HG03045 (cell line): Measurements from ENCODE around the gene LAMB1.
"Not testable (repeated sequence)": the region's sequence is repeated elsewhere in the genome, so short reads cannot be mapped to it uniquely, and the experiment has no call there.

Experiments used
- ATAC-seq: cut with Tn5 transposase; IDR thresholded peaks from one replicate; pipeline ENCODE4 v1.9.1; 2021; ENCODE audit warnings: mild to moderate bottlenecking, moderate library complexity; ENCODE audit not compliant: unreplicated experiment

The LAMB1 gene

DNA sequence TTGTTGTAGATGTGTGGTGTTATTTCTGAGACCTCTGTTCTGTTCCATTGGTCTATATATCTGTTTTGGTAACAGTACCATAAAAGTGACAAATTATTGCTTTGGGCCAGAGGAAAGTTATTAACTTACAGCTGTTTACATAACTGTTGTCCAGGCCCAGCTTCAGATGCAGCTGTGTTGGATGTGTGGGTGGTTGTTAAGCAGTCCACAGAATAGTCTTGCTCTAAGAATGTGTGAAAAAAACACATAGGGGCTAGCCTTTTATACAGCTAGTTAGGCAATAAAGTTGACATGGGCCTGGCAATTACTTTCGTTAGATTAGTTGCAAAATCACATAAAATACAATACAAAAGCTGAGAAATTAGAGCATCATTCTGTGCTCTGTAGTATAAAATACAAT, 80.1 kb downstream of the LAMB1 start:
- ATAC-seq: no peak

DNA sequence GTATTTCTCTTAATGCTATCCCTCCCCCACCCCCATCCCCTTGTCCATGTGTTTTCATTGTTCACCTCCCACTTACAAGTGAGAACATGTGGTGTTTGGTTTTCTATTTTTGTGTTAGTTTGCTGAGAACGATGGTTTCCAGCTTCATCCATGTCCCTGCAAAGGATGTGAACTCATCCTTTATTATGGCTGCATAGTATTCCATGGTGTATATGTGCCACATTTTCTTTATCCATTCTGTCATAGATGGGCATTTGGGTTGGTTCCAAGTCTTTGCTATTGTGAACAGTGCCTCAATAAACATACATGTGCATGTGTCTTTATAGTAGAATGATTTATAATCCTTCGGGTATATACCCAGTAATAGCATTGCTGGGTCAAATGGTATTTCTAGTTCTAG, 81.1 kb downstream of the LAMB1 start:
- ATAC-seq: not testable (repeated sequence)

DNA sequence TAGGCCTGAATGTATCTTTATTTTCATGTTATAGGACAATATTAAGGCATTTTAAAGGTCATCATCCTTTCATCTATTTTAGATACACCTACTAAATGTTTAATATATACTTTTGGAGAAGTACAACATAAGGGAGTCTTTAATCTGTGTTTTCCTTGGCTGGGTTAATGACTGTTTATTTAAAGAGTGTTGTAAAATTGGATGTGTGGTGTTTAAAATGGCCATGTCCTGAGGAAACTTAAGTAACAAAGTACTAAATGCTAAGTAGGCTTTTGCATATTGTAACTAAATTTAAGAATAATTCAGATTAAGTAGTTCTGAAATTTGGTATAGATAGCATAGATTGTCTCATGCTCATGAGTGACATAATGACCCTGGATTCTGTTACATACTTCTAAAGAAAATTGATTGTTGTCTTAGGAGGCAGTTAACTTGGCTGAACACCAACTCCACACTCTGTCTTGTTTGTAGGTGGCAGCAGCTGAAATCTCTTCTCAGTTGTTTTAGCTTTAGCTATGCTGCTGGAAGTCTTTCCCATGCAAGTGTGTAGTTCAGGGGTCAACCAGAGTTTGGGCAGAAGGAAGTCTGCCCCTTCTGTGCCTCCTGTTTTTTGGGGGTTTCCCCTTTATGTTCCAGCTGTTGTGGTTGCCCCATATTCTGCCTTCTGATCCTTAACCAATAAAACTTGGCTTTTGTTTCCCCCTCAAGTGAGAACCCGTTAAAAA, 82.8 kb downstream of the LAMB1 start:
- ATAC-seq: no peak

DNA sequence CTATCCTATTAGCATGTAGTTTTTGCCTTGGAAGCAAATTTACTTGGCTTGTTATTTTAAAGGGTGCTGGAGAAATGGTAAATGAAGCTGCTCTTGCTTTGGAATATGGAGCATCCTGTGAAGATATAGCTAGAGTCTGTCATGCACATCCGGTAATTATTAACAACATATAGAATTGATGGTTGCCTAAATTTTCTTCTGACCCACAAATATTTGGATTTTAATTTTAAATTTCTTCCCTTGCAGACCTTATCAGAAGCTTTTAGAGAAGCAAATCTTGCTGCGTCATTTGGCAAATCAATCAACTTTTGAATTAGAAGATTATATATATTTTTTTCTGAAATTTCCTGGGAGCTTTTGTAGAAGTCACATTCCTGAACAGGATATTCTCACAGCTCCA, 84.0 kb downstream of the LAMB1 start:
- no peak for ATAC-seq

DNA sequence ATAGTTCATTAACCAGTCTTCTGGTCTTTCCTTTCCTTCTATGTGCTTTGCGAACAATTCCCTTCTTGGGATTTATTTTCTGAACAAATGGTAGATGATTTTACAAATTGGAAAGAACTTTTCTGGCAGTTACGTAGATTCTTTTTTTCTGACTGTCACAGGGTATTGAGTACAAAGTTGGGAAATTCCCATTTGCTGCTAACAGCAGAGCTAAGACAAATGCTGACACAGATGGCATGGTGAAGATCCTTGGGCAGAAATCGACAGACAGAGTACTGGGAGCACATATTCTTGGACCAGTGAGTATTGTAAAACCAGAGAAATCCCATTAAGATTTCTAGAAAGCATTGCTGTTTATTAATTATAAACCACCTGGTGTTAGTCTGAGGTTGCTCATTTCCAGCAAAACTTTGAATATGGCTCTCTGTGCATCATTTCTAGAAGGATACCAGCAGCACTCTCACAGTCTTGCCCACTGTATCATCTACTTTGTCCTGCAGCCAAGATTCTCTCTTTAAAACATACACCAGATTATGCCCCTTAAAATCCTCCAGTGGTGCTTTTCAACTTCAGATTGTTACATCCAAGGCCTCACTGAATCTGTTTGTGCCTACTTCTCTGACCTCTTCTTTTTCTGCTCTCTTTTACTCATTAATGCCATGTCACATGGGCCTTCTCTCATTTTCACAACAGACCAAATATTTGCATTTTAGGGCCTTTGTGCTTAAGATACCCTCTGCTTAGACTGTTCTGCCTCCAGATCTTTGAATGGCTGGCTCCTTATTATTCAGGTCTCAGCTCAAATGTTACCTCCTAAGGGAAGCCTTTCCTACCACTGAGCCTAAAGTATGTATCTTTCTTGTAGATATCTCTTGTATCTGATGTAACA, 85.0 kb downstream of the LAMB1 start:
- peak; percentile 86 for ATAC-seq

DNA sequence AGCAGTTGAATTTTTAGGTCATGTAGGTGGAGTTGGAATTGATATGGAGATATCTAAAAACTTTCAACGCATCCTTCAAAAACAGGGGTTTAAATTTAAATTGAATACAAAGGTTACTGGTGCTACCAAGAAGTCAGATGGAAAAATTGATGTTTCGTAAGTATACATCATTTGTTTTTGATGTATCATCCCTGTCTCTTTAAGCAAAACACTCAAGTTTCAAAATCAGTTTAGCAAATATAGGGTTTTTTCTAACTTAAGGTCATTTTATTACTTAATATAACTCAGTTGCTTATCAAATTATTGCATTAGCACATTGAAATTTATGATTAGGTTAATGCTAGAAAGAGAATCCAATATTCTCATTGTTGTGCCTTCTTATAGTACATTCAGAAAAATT, 87.4 kb downstream of the LAMB1 start:
- ATAC-seq: no peak

DNA sequence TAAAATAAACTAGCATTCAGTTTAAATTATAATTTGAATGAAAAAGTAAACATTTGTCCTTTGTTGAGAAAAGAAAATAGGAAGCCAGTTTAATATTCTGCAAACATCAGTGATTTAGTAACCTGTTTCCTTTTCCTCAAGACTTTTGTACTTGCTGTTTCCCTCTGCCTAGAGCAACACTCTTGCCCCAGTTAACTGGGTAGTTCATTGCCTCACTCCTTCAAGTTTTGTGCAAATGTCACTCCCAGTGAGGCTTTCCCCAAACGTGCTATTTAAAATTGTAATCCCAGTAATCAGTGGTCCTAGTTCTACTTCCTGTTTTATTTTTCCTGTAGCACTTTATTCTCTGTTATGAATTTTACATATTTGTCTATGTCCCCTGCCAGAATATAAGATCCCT, 88.1 kb downstream of the LAMB1 start:
- ATAC-seq: no peak

DNA sequence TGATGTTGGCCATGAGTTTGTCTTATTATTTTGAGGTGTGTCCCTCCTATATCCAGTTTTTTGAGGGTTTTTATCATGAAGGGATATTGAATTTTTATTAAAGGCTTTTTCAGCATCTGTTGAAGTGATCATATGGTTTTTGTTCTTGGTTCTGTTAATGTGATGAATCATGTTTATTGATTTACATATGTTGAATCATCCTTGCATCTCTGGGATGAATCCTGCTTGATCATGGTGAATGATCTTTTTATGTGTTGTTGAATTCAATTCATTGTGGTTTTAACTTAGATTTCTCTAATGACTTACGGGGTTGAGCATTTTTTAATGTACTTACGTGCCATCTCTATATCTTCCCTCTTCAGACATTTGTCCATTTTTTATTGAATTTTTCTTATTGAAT, 89.1 kb downstream of the LAMB1 start:
- ATAC-seq: no peak

DNA sequence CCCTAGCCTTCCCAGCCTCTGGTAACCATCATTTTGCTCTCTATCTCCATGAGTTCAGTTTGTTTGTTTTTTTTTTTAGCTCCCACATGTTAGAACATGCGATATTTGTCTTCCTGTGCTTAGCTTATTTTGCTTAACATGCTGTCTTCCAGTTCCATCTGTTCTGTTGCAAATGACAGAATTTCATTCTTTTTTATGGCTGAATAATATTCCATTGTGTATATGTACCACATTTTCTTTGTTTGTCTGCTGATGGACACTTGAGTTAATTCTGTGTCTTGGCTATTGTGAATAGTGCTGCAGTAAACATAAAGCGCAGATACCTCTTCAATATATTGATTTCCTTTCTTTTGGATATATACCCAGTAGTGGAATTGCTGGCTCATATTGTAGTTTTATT, 91.0 kb downstream of the LAMB1 start:
- no peak for ATAC-seq

DNA sequence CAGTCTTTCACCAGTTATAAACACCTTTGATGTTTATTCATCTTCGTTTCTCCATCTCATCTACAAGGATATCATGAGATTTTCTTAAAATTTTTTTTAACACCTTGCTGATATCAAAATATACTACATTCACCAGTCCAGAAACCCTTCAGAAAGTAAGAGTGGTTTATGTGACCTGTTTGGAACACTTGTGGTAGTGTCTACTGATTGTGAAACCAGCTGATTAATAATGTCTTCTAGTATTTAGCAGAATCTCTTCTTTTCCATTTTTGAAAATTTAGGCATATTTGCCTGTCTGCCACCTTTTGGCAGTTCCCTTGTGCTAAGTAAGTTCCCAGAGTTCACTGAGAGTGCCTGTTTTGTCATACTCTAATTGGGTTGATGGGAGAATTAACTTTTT, 93.5 kb downstream of the LAMB1 start:
- no peak for ATAC-seq

DNA sequence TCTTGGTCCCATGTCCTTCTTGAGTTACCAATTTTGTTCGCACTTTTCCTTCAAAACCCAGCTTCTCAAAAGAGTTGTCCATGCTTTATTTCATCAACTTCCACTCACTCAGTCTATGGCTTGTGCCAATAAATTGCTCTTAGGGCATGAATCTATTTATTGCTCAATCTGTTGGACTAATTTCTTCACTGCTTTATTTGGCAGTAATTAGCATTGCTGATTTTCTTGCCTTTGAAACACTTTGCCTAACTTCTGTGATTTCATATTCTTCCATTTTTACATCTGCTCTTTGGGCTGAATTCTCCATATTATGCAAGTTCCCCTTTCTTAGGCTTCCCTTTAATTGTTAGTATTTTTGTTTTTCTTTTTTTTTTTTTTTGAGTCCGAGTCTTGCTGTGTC, 95.2 kb downstream of the LAMB1 start:
- no peak for ATAC-seq

DNA sequence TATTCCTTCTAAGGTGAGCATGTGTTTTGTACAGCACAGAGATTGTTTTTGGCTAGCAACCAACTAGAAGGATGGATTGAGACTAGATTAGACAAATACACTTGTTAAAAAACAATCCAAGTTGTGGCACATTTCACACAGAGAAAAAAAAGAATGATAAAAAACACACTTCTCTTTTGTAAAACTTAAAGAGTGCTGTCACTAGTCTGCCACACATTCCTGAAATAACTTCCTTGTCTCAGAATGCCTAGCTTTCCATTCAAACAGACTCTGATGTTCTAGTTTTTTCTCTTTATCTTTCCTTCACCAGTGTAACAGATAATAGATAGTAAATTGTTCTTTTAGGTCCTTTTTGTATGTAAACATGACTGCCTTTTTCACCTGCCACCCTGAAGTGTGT, 100.6 kb downstream of the LAMB1 start:
- no peak for ATAC-seq

DNA sequence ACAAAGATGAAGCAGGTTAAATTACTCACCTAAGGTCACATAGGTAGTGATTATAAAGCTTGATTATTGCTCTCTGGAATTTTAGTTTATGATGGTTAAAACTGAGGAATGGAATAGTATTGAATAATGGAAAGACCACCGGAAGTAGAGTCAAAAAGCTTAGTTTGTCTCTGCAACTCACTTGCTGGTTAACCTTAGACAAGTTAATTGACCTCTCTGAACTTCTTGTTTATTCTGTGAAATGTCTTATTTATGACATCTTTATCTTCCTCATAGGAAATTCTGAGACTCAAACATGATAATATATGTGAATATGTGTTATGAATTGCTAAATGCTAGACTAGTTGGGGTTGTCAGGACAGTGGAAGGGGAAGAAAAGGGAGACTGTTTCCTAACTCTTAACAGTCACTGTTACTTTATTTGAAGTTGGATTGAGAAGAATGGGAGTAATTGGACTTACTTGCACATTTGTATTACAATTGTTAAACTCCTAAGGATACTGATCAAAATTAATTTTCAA, 102.4 kb downstream of the LAMB1 start:
- no peak for ATAC-seq

DNA sequence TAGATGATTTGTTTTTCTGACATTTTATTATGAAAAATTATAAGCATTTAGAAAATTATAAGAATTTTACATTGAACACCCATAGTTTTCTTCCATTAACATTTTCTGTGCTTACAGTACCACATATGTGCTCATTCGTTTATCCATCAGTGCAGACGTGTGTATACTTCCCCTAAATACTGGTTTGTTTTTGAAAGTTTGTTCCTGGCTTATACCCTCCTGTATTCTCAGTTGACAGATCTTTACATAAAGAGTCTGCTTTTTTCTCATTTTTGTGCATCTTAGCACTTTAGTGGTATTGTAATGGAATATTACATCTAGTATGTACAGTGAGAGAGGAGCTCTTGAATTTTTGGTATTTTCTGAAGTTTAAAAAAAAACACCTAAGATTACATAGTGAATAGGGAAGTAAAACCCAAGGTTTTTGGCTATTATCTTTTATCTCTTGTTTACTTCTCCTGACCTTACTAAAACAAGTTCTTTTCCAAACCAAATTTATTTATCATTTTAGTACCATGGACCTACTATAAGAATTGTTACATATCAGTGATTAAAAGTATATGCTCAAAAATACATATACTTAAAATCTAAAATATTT, 103.9 kb downstream of the LAMB1 start:
- ATAC-seq: no peak

DNA sequence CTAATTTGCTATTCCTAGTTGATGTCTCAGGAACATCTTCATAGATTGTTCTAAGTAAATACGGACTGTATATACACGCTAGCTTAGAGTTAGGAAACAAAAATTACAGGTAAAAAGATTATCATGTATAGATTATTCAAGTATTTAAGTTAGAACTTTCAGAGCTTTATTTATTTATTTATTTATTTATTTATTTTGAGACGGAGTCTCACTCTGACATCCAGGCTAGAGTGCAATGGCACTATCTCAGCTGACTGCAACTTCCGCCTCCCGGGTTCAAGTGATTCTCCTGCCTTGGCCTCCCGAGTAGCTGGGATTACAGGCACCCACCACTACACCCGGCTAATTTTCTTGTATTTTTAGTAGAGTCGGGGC, 110.6 kb downstream of the LAMB1 start:
- not testable (repeated sequence) for ATAC-seq

DNA sequence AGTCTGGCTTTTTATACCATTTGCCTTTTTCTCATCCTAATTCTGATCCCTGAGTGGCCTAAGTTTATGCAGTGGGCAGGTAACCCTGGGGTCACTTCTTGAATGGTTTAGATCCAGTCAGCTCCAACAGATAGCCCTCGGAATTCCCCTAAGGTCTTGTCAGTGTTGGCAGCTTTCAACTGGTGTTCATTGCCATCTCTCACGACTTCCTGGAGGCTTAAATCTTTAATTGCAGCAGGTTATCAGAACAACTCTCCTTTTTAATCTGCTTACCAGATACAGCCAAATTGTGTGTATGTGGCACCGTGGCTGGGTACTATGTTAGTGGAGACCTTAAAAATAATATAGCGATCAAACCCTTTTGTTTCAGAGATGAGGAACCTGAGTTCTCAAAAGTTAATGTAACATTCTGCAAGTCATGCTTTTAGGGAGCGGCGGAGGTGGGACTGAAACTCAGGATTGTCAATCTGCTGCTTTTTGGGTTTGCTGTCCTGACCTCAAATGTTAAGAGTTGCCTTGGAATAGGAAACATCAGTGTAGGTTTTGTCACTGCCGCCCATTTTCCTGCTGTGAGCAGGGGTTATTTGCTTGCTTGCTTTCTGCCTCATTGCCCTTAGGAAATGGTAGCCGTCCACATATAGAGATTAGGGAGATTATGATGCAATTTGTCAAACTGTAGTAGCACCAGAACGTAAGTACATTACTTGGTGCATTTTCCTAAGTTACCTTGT, 111.2 kb downstream of the LAMB1 start:
- peak; percentile 18 for ATAC-seq

DNA sequence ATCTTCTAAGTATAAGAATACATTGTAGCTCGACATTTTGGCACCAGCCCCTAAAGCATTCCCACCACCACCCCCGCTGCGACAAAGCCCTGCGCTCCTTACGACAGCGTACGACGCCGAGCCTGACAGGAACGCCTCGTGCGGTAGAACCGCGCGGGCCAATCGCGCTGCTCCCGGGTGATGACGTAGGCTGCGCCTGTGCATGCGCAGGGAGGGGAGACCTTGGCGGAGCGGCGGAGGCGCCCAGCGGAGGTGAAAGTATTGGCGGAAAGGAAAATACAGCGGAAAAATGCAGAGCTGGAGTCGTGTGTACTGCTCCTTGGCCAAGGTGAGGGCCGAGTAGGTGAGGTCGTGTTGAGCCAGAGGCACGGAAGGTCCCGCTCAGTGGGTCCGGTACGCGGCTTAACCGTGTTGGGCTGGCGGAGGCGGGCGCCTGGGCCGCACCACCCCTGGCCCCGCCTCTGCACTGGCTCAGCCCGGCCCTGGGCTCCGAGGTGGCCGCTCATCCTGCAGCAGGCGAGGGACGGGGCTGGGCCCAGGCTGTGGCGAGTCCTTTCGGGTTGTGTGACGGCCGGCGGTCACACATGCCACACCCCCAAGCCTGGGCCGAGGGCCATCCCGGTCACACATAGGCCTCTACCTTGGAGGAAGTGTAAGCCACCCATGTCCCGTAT, 111.9 kb downstream of the LAMB1 start, which contains the start of gene DLD:
Gene DLD, plus strand, starts transcription at position 222 of the 674 bp plus-strand sequence. Its CDS starts 68 bp downstream, at position 290.
- peak; percentile 99 for ATAC-seq

DNA sequence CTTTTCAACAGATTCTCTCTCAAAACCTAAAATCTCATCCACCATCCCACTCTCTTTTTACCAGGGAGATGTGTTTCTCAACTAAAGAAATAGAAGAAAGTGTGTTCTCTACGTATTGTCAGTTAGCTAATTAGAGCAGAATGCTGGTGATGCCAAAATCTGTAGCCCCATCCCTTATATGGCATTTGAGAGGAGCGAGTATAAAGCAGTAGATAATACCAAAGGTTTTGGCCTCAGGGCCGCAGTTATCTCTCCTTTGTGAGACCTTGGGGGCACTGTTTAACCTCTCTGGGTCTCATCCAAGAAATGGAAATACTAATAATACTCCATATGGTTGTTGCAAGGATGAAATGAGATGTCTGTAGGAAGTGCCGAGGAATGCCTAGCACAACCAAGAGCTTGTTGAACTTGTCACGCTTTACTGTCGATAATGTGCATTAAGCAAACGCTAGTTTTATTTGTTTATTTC, 112.4 kb downstream of the LAMB1 start:
- peak; percentile 8 for ATAC-seq

DNA sequence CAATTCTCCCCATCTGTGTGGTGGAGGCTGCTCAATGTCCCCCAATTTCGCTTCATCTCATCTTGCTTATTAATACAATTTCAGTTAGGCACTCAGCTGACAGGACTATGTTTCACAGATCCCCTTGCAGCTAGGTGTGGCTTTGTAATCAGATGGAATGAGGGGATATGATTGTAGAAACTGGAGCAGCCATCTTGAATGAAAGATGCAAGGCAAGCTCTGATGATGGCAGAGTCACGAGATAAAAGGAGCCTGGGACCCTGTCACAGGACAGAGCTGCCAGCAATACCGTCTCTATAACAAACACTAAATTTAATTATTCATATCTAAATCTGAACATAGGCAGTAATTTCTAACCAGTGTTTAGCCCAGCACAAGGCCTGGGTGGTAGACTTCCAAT, 113.0 kb downstream of the LAMB1 start:
- no peak for ATAC-seq

DNA sequence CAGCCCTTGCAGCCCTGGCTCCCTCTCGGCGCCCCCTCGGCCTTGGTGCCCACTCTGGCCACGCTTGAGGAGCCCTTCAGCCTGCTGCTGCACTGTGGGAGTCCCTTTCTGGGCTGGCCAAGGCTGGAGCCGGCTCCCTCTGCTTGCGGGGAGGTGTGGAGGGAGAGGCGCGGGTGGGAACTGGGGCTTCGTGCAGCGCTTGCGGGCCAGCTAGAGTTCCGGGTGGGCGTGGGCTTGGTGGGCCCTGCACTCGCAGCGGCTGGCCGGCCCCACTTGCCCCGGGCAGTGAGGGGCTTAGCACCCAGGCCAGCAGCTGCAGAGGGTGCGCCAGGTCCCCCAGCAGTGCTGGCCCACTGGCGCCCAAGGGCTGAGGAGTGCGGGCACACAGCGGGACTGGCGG, 115.1 kb downstream of the LAMB1 start:
- not testable (repeated sequence) for ATAC-seq
